CD4-positive, CD25-positive, alpha-beta regulatory T cell (primary cell): ENCODE data around the gene SECISBP2. TPM values are rescaled to one million over a fixed set of nuclear protein-coding genes. Genes with fewer than 3 reads are reported as not detected.

ENCODE experiments used
- ATAC-seq, 2 donors: fragments of 150-1000 bp; cut with Tn5 transposase; one replicate each; pipeline ENCODE4 v1.10.0; 2021; ENCODE audit warnings: low read depth in 2 of 2, moderate number of reproducible peaks in 2 of 2, moderate library complexity in 1 of 2
- DNase-seq, 3 donors: peaks; one replicate each; pipeline versions ENCODE4 v3.0.0 to v3.0.0-alpha.2; 2012 to 2022; ENCODE audit warnings: mixed read lengths in 1 of 3
- H3K27ac ChIP-seq: one replicate; pipeline ENCODE4 v1.7.0; 2013; ENCODE audit warnings: mild to moderate bottlenecking, low read length; ENCODE audit not compliant: insufficient read depth, poor library complexity, severe bottlenecking
- H3K27me3 ChIP-seq: one replicate; pipeline ENCODE4 v1.7.0; 2013; ENCODE audit warnings: low read length; ENCODE audit not compliant: control insufficient read depth, insufficient read depth
- H3K36me3 ChIP-seq: one replicate; pipeline ENCODE4 v1.7.0; 2013; ENCODE audit warnings: mild to moderate bottlenecking, low read length, moderate library complexity; ENCODE audit not compliant: control insufficient read depth, insufficient read depth
- H3K4me1 ChIP-seq: 2 replicates; pipeline ENCODE4 v1.7.0; 2013; ENCODE audit warnings: mild to moderate bottlenecking, low read length; ENCODE audit not compliant: insufficient read depth, control insufficient read depth, poor library complexity, severe bottlenecking
- H3K4me3 ChIP-seq: one replicate; pipeline ENCODE4 v1.7.0; 2013; ENCODE audit warnings: low read depth, mild to moderate bottlenecking, low read length, moderate library complexity
- H3K9me3 ChIP-seq, 2 experiments: 1 replicate in 1 of 2; 2 replicates in 1 of 2; pipeline ENCODE4 v1.7.0; 2013; ENCODE audit warnings: low read length in 2 of 2, mild to moderate bottlenecking in 1 of 2, moderate library complexity in 1 of 2; ENCODE audit not compliant: control insufficient read depth in 2 of 2
- H3K27ac Mint-ChIP-seq, 3 donors: one replicate each; pipeline ENCODE4 v1.8.0; 2020 to 2022; ENCODE audit warnings: mild to moderate bottlenecking in 3 of 3, mixed read lengths in 3 of 3, moderate library complexity in 2 of 3
- H3K27me3 Mint-ChIP-seq: one replicate; pipeline ENCODE4 v1.8.0; 2022; ENCODE audit warnings: mild to moderate bottlenecking, mixed read lengths
- H3K36me3 Mint-ChIP-seq: one replicate; pipeline ENCODE4 v1.8.0; 2020; ENCODE audit warnings: mixed read lengths
- H3K4me1 Mint-ChIP-seq, 4 donors: one replicate each; pipeline ENCODE4 v1.8.0; 2020 to 2022; ENCODE audit warnings: mixed read lengths in 4 of 4, mild to moderate bottlenecking in 1 of 4
- H3K4me3 Mint-ChIP-seq, 4 donors: one replicate each; pipeline ENCODE4 v1.8.0; 2020 to 2022; ENCODE audit warnings: mild to moderate bottlenecking in 4 of 4, mixed read lengths in 4 of 4, moderate library complexity in 3 of 4
- H3K9me3 Mint-ChIP-seq, 7 donors: one replicate each; pipeline ENCODE4 v1.8.0; 2020 to 2022; ENCODE audit warnings: mixed read lengths in 7 of 7, mild to moderate bottlenecking in 3 of 7, moderate library complexity in 2 of 7
- polyA plus RNA-seq, 4 donors: library from polyadenylated mRNA; unstranded; fragments of 300-500 nt; fragmentation: Illumina TruSeq; gene quantifications; one replicate each; pipeline ENCODE4 v1.2.3, GENCODE V29; 2021
- total RNA-seq: library from RNA; stranded (reverse); gene quantifications from one replicate; pipeline ENCODE4 v1.2.3, GENCODE V29; 2022

SECISBP2 gene
- total and polyA plus RNA-seq, 5 donors from 2014 or later: 19.2 to 129 (median 26.6) TPM

- Histone ChIP-seq H3K9me3 (no peaks in the 10 kb centered on the region), H3K36me3 (peaks cover 40% of the 10 kb centered on the region), H3K27ac (no peak overlapping the region), H3K4me3 (no peak overlapping the region), H3K4me1 (peaks cover 14% of the 10 kb centered on the region), H3K27me3 (no peaks in the 10 kb centered on the region)
- Mint-ChIP-seq H3K27ac (peak overlapping the region in 2 of 3 donors; percentile 79 to 80), H3K4me3 (peak overlapping the region in 2 of 4 donors; percentile 2 to 23), H3K36me3 (peaks cover 25% of the 10 kb centered on the region), H3K9me3 (no peaks in the 10 kb centered on the region), H3K4me1 (peaks cover 12 to 48% (median 20%) of the 10 kb centered on the region in 4 donors), H3K27me3 (no peaks in the 10 kb centered on the region)
- ATAC-seq: no peak
- DNase-seq: no peak
Measured at GRCh38 chr9:89376286-89376685, 58.0 kb downstream of the SECISBP2 start.

DNA sequence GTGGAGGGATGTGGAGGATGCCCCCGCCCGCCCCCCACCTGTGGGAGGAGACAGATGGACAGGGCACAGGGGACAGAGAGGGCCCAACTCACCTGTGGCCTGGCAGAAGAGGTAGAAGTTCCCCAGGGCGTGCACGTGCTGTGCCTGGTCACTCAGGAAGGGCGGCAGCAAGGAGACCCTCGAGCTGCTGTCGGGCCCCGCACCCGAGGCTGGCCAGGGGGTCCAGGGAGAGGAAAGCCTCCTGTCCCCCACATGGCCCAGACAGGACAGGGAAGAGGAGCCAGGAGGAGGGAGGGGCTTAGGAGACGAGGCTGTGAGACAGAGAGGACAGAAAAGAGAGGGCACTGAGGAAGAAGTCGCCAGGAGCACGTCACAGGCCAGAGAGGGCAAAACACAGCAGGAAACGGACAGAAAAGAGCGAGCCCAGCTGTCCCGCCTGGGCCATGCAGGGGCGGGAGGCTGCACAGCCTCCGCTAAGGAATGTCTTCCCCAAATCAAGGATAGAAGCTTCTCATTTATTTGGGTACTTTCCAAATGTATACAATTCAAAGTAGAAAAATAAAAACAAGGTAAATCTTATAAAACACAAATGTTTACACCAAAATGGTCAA lies 58.5 kb downstream of the SECISBP2 start:
- Histone ChIP-seq H3K9me3 (no peaks in the 10 kb centered on the region), H3K36me3 (peaks cover 46% of the 10 kb centered on the region), H3K27ac (no peak overlapping the region), H3K27me3 (no peaks in the 10 kb centered on the region), H3K4me1 (peaks cover 14% of the 10 kb centered on the region), H3K4me3 (no peak overlapping the region)
- no peak for ATAC-seq
- Mint-ChIP-seq H3K4me1 (peaks cover 12 to 50% (median 20%) of the 10 kb centered on the region in 4 donors), H3K9me3 (no peaks in the 10 kb centered on the region), H3K27ac (peak overlapping the region in 1 of 3 donors; percentile 12), H3K27me3 (no peaks in the 10 kb centered on the region), H3K36me3 (peaks cover 29% of the 10 kb centered on the region), H3K4me3 (peak overlapping the region in 1 of 4 donors; percentile 23)
- DNase-seq: no peak

- peak overlapping the region in 2 of 3 donors; percentile 12 to 52 for H3K27ac Mint-ChIP-seq
- ATAC-seq (no peak), DNase-seq (no peak)
- no peaks in the 10 kb centered on the region for H3K27me3 ChIP-seq
- no peaks in the 10 kb centered on the region for H3K9me3 Mint-ChIP-seq
- peaks cover 33% of the 10 kb centered on the region for H3K36me3 Mint-ChIP-seq
- peaks cover 13 to 48% (median 20%) of the 10 kb centered on the region in 4 donors for H3K4me1 Mint-ChIP-seq
- H3K27ac ChIP-seq: no peak overlapping the region
- no peaks in the 10 kb centered on the region for H3K9me3 ChIP-seq
- H3K4me3 ChIP-seq: no peak overlapping the region
- peaks cover 52% of the 10 kb centered on the region for H3K36me3 ChIP-seq
- H3K4me3 Mint-ChIP-seq: no peak overlapping the region
- peaks cover 14% of the 10 kb centered on the region for H3K4me1 ChIP-seq
- no peaks in the 10 kb centered on the region for H3K27me3 Mint-ChIP-seq
Measured at GRCh38 chr9:89377411-89377810, 59.1 kb downstream of the SECISBP2 start.

- DNase-seq (no peak), ATAC-seq (no peak)
- peaks cover 40% of the 10 kb centered on the region for H3K36me3 Mint-ChIP-seq
- H3K4me3 ChIP-seq: no peak overlapping the region
- H3K27me3 ChIP-seq: no peaks in the 10 kb centered on the region
- peaks cover 14% of the 10 kb centered on the region for H3K4me1 ChIP-seq
- peaks cover 63% of the 10 kb centered on the region for H3K36me3 ChIP-seq
- no peak overlapping the region for H3K27ac ChIP-seq
- peak overlapping the region; percentile 38 to 68 (median 52) for H3K27ac Mint-ChIP-seq
- H3K4me1 Mint-ChIP-seq: peaks cover 13 to 38% (median 18%) of the 10 kb centered on the region in 4 donors
- no peaks in the 10 kb centered on the region for H3K9me3 ChIP-seq
- peak overlapping the region in 1 of 4 donors; percentile 69 for H3K4me3 Mint-ChIP-seq
- H3K27me3 Mint-ChIP-seq: no peaks in the 10 kb centered on the region
- H3K9me3 Mint-ChIP-seq: no peaks in the 10 kb centered on the region
Measured at GRCh38 chr9:89378541-89378940, 60.2 kb downstream of the SECISBP2 start.

DNA sequence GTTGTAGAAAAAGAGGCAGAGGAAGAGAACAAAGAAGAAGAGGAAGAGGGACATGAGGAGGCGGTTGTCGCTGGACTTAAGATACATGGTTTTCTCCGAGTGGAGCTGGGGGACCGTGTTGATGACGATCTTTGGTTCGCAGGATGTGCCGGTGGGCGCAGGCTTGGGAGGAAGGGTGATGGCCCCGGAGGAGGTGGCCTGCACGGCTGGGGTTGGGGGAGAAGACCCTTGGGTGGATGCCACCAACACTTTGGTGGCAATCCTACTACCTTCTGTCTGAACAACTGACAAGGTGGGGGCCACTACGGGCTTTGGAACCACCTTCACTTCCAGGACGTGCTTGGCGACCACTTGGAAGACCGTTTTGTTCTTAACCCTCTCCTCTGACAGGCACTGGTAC lies 60.7 kb downstream of the SECISBP2 start:
- H3K4me3 ChIP-seq: no peak overlapping the region
- H3K27ac Mint-ChIP-seq: peak overlapping the region; percentile 38 to 68 (median 52)
- ATAC-seq (no peak), DNase-seq (no peak)
- no peaks in the 10 kb centered on the region for H3K9me3 ChIP-seq
- no peaks in the 10 kb centered on the region for H3K9me3 Mint-ChIP-seq
- no peaks in the 10 kb centered on the region for H3K27me3 ChIP-seq
- H3K36me3 Mint-ChIP-seq: peaks cover 43% of the 10 kb centered on the region
- H3K4me3 Mint-ChIP-seq: peak overlapping the region in 2 of 4 donors; percentile 59 to 69
- H3K27ac ChIP-seq: no peak overlapping the region
- peaks cover 68% of the 10 kb centered on the region for H3K36me3 ChIP-seq
- no peaks in the 10 kb centered on the region for H3K27me3 Mint-ChIP-seq
- H3K4me1 Mint-ChIP-seq: peaks cover 13 to 35% (median 18%) of the 10 kb centered on the region in 4 donors
- peaks cover 14% of the 10 kb centered on the region for H3K4me1 ChIP-seq

DNA sequence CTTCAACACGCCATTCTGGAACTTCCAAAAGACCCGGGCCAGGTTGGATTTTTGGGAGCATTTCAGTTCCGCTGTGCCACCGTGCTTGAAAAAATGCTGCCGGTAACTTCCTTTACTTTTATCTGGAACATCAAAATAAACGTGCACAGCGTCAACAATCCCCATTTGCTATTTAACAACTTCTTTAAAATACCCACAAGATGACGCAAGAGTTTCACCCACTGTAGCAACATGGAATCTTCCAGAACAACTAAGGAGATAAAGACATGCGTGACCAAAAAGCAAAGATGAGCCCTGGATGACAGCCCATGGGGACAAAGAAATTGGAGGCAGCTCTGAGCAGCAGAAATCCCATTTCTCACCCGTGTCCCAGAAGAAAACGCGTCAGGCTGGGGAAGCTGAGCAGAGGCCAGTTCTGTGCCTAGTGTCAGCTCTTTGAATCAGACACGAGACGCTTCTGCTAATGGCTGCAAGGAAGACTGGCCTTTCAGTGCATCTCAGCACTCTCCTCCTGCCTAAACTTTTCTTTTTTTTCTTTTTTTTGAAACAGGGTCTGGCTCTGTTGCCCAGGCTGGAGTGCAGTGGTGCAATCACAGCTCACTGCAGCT lies 61.3 kb downstream of the SECISBP2 start:
- ATAC-seq (no peak), DNase-seq (no peak)
- peak overlapping the region in 2 of 3 donors; percentile 38 to 48 for H3K27ac Mint-ChIP-seq
- peaks cover 14% of the 10 kb centered on the region for H3K4me1 ChIP-seq
- H3K4me3 Mint-ChIP-seq: no peak overlapping the region
- peaks cover 11 to 29% (median 19%) of the 10 kb centered on the region in 4 donors for H3K4me1 Mint-ChIP-seq
- peaks cover 74% of the 10 kb centered on the region for H3K36me3 ChIP-seq
- no peaks in the 10 kb centered on the region for H3K27me3 ChIP-seq
- no peaks in the 10 kb centered on the region for H3K27me3 Mint-ChIP-seq
- H3K9me3 Mint-ChIP-seq: no peaks in the 10 kb centered on the region
- H3K27ac ChIP-seq: no peak overlapping the region
- peaks cover 48% of the 10 kb centered on the region for H3K36me3 Mint-ChIP-seq
- no peak overlapping the region for H3K4me3 ChIP-seq
- no peaks in the 10 kb centered on the region for H3K9me3 ChIP-seq

DNA sequence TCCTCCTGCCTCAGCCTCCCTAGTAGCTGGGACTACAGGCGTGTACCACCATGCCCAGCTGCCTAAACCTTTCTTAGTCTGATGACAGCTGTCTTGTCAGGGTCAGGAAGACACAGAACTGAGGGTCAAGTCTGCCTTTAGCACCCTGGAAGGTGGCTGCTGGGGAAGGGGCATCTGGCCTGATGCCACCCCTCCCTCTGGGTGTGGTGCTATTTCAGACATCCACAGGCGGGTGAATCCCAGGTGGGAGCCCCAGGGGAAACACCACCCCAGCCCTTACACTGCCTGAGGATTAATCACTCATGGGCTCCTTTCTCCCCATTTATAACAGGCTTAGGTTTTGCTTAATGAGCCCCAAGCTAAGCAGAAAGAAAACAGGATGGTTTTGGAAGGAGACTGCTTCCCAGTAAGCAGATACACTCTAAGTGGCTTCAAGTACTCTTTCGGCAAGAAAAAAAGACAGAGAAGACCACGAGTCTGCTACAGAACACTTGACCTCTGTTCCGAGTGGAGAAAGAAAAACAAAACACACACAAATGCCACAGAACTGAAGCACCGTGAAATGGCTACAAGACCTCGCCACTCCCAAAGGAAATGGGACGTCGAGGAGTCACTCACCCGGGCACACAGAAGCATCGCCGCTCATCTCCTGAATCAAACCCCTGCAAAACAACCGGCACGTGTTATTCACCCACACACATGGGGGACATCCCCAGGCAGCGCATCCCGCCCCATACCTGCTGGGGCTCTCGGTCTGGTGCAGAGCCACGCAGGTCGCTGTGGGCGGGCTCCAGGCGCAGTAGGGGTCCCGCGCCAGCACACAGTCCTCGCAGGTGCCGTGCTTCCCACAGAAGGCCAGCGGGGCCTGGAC lies 62.4 kb downstream of the SECISBP2 start:
- Histone ChIP-seq H3K27me3 (no peaks in the 10 kb centered on the region), H3K36me3 (peaks cover 84% of the 10 kb centered on the region), H3K4me3 (no peak overlapping the region), H3K4me1 (peaks cover 5% of the 10 kb centered on the region), H3K27ac (no peak overlapping the region), H3K9me3 (no peaks in the 10 kb centered on the region)
- ATAC-seq: no peak
- H3K4me3 Mint-ChIP-seq: no peak overlapping the region
- H3K4me1 Mint-ChIP-seq: peaks cover 6 to 18% (median 12%) of the 10 kb centered on the region in 4 donors
- DNase-seq: no peak
- peaks cover 54% of the 10 kb centered on the region for H3K36me3 Mint-ChIP-seq
- H3K9me3 Mint-ChIP-seq: no peaks in the 10 kb centered on the region
- H3K27ac Mint-ChIP-seq: peak overlapping the region in 2 of 3 donors; percentile 44 to 70
- H3K27me3 Mint-ChIP-seq: no peaks in the 10 kb centered on the region
